ENCODE results near the gene COX7B2.

DNA sequence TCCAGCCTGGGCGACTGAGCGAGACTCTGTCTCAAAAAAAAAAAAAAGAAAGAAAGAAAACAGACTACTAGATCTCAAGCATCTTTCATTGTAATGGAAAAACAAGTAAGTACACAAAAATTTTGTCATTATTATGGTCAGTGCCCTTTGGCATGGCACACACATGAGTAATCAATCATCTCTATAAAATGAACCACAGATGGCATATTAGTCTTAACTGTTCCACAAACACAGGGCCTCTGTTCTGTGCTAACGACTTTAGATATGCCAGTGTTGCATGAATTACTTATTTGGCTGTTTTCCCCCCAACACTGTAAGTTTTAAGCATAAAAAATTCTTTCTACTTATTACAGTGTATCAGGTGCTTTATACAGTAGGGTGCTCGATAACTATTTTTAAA lies 90.4 kb downstream of the COX7B2 start:
- TF ChIP-seq, protein P1, sequence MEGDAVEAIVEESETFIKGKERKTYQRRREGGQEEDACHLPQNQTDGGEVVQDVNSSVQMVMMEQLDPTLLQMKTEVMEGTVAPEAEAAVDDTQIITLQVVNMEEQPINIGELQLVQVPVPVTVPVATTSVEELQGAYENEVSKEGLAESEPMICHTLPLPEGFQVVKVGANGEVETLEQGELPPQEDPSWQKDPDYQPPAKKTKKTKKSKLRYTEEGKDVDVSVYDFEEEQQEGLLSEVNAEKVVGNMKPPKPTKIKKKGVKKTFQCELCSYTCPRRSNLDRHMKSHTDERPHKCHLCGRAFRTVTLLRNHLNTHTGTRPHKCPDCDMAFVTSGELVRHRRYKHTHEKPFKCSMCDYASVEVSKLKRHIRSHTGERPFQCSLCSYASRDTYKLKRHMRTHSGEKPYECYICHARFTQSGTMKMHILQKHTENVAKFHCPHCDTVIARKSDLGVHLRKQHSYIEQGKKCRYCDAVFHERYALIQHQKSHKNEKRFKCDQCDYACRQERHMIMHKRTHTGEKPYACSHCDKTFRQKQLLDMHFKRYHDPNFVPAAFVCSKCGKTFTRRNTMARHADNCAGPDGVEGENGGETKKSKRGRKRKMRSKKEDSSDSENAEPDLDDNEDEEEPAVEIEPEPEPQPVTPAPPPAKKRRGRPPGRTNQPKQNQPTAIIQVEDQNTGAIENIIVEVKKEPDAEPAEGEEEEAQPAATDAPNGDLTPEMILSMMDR (conservative IDR thresholded peaks at IDR 0.05; ENCODE audit: low read length): no peak
- no peak for TF ChIP-seq EZH2phosphoT487 (IDR thresholded peaks at IDR 0.05; ENCODE audit: borderline replicate concordance)
